ENCODE results near the gene NET1. TPM values are rescaled to one million over a fixed set of nuclear protein-coding genes. Genes with fewer than 3 reads are reported as not detected.
A peak's percentile ranks its signal among the peaks of the same experiment; 100 is the strongest.

The NET1 gene
- total and polyA plus RNA-seq, 2 donors: 54.0 to 108 TPM

DNA sequence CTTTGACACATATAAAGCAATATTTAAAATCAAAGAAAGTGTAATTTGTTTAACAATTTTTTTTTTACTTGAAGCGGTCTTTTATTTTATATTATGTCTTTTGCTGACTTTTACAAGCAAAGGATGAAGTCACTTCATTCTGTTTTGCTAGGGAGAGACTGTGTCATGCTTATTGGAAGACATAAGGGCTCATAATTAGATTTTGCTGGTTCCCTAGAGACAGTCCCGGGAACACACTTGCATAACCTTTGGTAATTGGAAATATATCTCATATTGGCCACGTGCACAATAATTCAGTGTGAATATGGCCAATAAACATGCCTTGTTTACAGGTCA, 448 bp upstream of the NET1 start:
- DNase-seq (ENCODE audit: extremely low spot score): peak; percentile 5
- H3K36me3 ChIP-seq (ENCODE audit: insufficient read depth): no peaks in the 10 kb centered on the region

DNA sequence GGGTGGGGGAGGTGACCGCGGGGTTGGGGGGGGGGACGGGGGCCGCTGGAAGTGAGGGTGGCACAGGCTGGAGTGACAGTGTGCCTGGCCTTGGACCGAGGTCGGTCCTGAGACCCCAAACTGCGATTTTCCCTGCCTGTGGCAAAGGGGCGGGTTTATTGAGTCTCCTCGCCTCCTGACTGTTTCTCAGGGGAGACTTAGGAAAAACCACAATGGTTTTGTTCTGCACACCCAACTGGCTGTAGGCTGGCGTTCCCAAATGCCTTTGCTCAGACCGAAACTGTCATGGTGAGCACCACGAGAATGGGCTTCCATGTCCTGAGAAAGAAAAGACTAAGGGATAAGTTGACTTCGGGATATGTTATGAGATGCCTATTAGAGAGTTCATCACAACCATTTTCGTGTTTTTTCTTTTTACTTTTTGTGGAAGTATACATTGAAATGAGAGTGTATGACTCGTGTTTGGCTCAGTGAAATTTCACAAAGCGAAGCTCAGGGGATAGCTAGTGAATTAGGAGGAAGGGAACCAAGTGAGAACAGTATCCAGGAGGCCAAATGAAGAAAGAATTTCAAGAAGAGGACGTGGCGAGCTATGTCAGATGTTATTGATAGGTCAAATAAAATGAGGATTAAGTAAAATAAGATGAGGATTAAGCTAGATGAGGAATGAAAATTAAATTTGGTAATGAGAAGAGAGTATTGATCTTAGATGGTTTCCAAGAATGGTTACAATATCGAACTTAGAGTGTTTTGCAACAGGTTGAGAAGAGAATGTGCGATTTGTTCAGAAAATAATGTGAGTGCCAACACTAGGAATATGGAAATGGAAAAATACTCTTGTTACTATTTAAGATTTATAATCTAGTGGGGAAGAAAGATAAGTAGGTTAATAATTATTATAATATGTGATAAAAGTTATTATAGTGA, 918 bp downstream of the NET1 start:
- WGBS: 23% methylated on average over 20 of the region's 20 CpGs
- no peaks in the 10 kb centered on the region for H3K36me3 ChIP-seq (ENCODE audit: insufficient read depth)
- H3K27ac ChIP-seq (ENCODE audit: low read depth): no peak overlapping the region
- peak overlapping the region; percentile 93 for H3K4me3 ChIP-seq (ENCODE audit: low read depth, low read length)
- DNase-seq (ENCODE audit: extremely low spot score): no peak
- H3K4me1 ChIP-seq (ENCODE audit: insufficient read depth): no peaks in the 10 kb centered on the region

More for the DNA sequence above, 448 bp upstream of the NET1 start:
- peak overlapping the region; percentile 93 for H3K4me3 ChIP-seq (ENCODE audit: low read depth, low read length)
- H3K4me1 ChIP-seq (ENCODE audit: insufficient read depth): no peaks in the 10 kb centered on the region
- 22% methylated on average over 3 of the region's 3 CpGs for WGBS
- H3K27ac ChIP-seq (ENCODE audit: low read depth): no peak overlapping the region

DNA sequence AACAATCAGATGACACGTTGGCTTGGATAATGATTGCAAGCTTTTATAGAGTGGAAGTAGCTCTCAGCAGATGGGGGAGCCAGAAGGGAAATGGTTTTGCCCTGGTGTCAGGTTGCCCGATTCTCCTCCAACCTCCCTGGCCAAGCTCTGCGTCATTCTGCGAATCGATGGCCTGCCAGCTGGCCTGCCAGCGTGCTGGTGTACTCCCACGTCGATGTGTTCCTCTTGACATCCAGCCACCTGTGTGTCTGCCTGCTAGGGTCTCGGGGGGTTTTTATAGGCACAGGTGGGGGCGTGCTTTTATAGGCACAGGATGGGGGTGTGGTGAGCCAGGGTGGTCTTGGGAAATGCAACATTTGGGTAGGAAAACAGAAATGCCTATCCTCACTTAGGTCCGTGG, 4.6 kb downstream of the NET1 start:
- no peak for DNase-seq (ENCODE audit: extremely low spot score)
- no peaks in the 10 kb centered on the region for H3K36me3 ChIP-seq (ENCODE audit: insufficient read depth)
- H3K4me1 ChIP-seq (ENCODE audit: insufficient read depth): no peaks in the 10 kb centered on the region
- WGBS: 91% methylated on average over 11 of the region's 11 CpGs
- no peak overlapping the region for H3K4me3 ChIP-seq (ENCODE audit: low read depth, low read length)
- no peak overlapping the region for H3K27ac ChIP-seq (ENCODE audit: low read depth)

DNA sequence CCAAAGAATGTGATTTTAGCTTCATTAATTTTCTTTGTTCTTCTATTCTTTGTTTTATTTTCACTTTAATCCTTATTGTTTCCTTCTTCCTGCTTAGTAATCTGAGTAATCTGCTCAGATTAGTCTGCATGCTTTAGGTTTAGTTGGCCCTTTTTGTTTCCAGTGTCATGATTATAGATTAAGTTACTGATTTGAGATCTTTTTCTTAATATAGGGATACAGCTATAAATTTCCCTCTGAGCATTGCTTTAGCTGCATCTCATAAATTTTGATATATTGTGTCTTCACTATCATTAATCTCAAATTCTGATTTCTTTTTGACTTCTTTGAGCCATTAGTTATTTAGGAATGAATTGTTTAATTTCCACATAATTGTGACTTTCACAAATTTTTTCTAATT, 6.2 kb downstream of the NET1 start:
- no peak for DNase-seq (ENCODE audit: extremely low spot score)
- Histone ChIP-seq H3K27ac (ENCODE audit: low read depth) (no peak overlapping the region), H3K4me3 (ENCODE audit: low read depth, low read length) (no peak overlapping the region), H3K4me1 (ENCODE audit: insufficient read depth) (no peaks in the 10 kb centered on the region), H3K36me3 (ENCODE audit: insufficient read depth) (no peaks in the 10 kb centered on the region)

DNA sequence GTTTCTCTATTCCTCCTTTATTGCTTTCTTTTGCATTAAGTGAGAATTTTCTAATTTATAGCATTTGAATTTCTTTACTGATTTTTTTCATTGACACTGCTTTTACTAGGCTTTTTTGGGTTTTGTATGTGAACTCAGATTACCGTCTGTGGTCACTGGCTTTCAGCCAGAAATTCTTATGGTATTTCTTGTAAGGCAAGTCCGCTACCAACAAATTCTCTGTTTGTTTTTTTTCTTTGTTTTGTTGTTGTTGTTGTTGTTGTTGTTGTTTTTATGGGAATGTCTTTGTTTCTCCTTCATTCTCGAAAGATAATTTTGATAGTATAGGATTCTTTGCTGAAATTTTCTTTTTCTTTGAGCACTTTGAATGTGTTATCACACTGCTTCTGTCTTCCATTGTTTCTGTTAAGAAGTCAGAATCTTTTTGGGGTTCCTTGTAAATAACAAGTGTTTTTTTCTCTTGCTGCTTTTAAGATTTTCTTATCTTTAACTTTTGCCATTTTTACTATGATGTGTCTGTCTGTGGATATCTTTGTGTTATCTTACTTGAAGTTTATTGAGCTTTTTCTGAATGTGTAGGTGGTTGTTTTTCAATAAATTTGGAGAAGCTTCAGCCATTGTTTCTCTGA, 7.2 kb downstream of the NET1 start:
- H3K4me3 ChIP-seq (ENCODE audit: low read depth, low read length): no peak overlapping the region
- no peaks in the 10 kb centered on the region for H3K4me1 ChIP-seq (ENCODE audit: insufficient read depth)
- DNase-seq (ENCODE audit: extremely low spot score): no peak
- H3K36me3 ChIP-seq (ENCODE audit: insufficient read depth): no peaks in the 10 kb centered on the region
- H3K27ac ChIP-seq (ENCODE audit: low read depth): no peak overlapping the region
- 90% methylated on average over 3 of the region's 3 CpGs for WGBS

DNA sequence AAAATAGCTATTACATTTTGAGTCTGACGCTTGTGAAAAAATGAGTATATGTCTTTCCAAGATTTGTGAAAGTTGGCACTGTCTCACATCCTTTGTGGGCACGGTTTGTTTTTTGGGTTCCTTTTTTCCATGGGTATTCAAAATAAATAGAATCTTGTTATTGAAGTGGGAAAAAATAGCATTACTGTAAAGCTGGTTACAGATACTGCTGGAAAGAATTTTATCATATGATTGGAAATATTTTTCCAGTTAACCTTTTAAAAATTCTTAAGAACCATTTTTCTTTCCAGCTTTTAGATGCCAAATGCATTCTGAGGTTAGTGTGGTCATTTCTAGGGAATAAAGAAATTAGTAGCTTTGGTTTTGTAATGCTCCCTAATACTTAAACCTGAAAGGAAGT, 11.4 kb downstream of the NET1 start:
- Histone ChIP-seq H3K4me3 (ENCODE audit: low read depth, low read length) (no peak overlapping the region), H3K27ac (ENCODE audit: low read depth) (no peak overlapping the region), H3K36me3 (ENCODE audit: insufficient read depth) (no peaks in the 10 kb centered on the region), H3K4me1 (ENCODE audit: insufficient read depth) (no peaks in the 10 kb centered on the region)
- DNase-seq (ENCODE audit: extremely low spot score): no peak
- 35% methylated on average over 2 of the region's 2 CpGs for WGBS

DNA sequence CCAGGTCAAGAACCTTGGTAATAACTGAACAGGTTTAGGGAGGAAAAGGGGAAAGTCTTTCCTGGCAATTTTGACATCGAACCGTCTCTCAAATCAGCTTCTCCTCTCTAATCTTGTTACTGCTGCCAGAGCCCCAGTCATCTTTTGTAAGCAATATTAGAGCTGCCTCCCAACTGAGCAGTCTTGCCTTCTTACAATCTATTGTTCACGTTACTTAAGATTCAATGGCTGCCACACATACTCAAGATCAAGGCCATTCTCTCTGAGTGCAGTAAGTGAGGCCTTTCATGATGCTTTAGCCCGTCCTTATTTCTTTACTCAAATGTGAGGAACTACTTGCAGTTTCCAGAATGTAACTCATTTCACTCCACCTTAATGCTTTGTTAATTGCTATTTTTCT, 12.4 kb downstream of the NET1 start:
- WGBS: 68% methylated on average over 4 of the region's 4 CpGs
- no peak for DNase-seq (ENCODE audit: extremely low spot score)
- Histone ChIP-seq H3K4me1 (ENCODE audit: insufficient read depth) (no peaks in the 10 kb centered on the region), H3K36me3 (ENCODE audit: insufficient read depth) (no peaks in the 10 kb centered on the region), H3K4me3 (ENCODE audit: low read depth, low read length) (no peak overlapping the region), H3K27ac (ENCODE audit: low read depth) (no peak overlapping the region)

DNA sequence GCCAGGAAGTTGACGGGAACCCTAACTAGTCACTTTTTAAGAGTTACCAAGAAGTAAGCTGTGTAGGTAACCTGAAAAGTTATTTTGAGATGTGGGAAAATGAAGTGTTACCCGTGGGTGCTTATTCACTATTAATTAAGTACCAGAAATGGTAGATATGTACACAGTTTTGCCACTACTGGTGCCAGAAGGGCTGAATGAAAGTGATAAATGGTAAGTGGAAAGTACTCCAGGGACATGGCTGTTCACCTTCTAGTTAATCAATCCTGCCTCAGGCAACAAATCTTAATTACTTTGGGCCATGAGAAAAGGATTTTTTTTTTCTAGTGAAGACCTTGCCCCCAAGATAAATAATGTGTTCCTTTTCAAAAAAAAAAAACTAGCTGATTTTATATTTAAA, 15.8 kb downstream of the NET1 start:
- Histone ChIP-seq H3K36me3 (ENCODE audit: insufficient read depth) (no peaks in the 10 kb centered on the region), H3K4me1 (ENCODE audit: insufficient read depth) (no peaks in the 10 kb centered on the region), H3K4me3 (ENCODE audit: low read depth, low read length) (no peak overlapping the region), H3K27ac (ENCODE audit: low read depth) (no peak overlapping the region)
- 78% methylated on average over 2 of the region's 2 CpGs for WGBS
- DNase-seq (ENCODE audit: extremely low spot score): no peak

DNA sequence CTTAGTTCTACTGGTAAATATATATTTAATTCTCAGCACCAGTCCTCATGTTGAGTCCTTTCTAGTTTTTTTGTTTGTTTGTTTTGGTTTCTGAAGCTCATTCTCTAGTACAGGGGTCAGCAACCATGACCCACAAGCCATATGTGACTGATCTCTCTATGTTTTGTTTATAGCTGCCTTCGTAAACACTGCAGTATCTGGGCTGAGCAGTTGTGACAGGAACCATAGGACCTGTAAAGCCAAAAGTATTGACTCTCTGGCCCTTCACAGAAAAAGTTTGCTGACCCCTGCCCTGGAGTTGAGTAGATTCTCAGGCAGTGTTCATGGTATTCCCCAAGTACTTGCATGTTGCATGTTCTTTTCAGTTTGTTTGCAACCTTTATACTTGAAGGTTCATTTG, 20.8 kb downstream of the NET1 start:
- no peaks in the 10 kb centered on the region for H3K36me3 ChIP-seq (ENCODE audit: insufficient read depth)
- H3K27ac ChIP-seq (ENCODE audit: low read depth): no peak overlapping the region
- H3K4me1 ChIP-seq (ENCODE audit: insufficient read depth): no peaks in the 10 kb centered on the region
- DNase-seq (ENCODE audit: extremely low spot score): no peak
- H3K4me3 ChIP-seq (ENCODE audit: low read depth, low read length): no peak overlapping the region
- 59% methylated on average over 1 of the region's 1 CpG for WGBS

DNA sequence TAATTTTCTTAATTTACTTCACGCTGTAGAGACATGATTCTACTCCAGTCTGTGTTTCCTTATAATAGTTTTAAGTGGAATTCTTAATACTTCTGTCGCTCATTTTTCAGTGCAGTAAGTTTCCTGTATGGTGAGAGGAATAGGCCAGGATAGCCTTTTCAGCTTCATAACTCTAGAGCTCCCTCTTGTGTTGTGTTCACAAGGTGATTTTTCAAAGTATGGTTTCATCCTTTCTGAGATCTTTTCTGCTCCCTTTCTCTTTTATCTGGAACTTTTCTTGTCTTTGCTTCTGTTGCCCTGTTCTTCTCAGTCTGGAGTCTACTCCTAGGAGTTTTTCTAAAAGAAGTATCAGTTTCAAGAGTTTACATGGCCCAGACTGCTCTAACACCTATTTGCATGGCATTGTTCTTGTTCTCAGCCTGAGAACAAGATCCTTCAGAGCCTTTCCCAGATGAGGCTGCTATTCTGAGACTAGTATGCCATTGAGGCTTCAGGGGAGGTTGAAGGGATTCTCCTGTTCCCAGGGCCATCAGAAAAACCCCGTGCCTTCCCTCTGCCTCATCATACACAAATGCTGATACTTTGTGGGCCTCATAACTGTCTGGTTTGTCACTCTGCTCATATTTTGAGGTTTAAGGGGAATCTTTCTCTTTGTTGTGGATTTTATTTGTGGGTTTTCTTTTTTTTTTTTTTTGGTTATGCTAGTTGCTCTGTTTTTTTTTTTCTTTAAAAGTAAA, 21.8 kb downstream of the NET1 start:
- H3K36me3 ChIP-seq (ENCODE audit: insufficient read depth): no peaks in the 10 kb centered on the region
- DNase-seq (ENCODE audit: extremely low spot score): no peak
- no peak overlapping the region for H3K4me3 ChIP-seq (ENCODE audit: low read depth, low read length)
- no peak overlapping the region for H3K27ac ChIP-seq (ENCODE audit: low read depth)
- 61% methylated on average over 3 of the region's 3 CpGs for WGBS
- no peaks in the 10 kb centered on the region for H3K4me1 ChIP-seq (ENCODE audit: insufficient read depth)

DNA sequence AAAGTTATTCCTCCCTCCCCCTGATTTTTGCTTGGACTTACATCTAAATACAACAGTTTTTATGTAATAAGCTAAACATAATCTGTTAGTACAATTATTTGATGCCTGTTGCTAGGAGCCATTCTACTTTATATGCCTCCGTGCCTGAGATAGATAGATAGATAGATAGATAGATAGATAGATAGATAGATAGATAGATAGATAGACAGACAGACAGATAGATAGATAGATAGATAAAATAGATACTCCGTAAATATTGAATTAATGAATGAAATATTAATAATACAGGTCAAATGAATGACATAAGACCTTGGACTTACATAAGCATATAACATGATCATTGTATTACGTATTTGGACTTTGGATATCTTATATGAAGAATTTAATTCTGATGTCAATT, 23.0 kb downstream of the NET1 start:
- H3K4me3 ChIP-seq (ENCODE audit: low read depth, low read length): no peak overlapping the region
- 95% methylated on average over 3 of the region's 3 CpGs for WGBS
- no peak for DNase-seq (ENCODE audit: extremely low spot score)
- H3K4me1 ChIP-seq (ENCODE audit: insufficient read depth): no peaks in the 10 kb centered on the region
- H3K36me3 ChIP-seq (ENCODE audit: insufficient read depth): no peaks in the 10 kb centered on the region
- H3K27ac ChIP-seq (ENCODE audit: low read depth): no peak overlapping the region

DNA sequence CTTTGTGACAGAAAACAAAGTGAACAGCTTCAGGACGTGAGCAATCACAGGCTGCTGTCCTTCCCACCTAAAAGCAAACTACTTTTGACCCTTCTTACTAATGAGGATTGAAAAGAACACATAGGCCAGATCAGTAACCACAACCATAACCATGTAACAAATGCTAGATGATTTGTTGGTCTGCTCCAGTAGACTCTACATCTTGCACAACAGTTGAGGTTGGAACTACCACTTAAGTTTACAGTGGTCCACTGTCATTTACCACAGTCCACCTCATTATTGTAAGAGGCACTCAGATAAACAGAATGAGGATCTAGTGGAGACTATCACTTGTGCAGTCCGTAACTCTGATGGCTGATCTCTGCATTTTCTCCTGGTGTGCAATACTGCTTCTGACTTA, 27.8 kb downstream of the NET1 start:
- Histone ChIP-seq H3K36me3 (ENCODE audit: insufficient read depth) (no peaks in the 10 kb centered on the region), H3K27ac (ENCODE audit: low read depth) (no peak overlapping the region), H3K4me1 (ENCODE audit: insufficient read depth) (no peaks in the 10 kb centered on the region), H3K4me3 (ENCODE audit: low read depth, low read length) (no peak overlapping the region)
- DNase-seq (ENCODE audit: extremely low spot score): no peak
- 92% methylated on average over 2 of the region's 2 CpGs for WGBS

DNA sequence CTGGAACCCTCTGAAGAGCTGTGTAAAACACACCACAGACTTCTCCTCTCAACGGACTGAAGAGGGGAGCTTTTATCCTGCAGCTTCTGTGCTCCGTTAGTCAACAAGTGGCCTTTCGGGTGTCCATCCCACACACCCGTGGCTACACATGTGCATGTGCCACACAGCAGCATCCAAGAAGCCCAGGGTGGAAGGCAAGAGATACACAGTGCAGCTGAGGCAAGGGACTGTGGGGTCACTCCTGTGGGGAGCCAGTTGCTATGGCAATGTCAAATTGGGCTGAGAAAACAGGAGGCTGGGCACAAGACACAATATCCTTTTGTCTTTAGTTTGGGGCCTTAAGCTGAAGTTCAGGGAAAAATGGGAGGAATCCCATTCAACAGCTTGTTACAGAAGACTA, 28.7 kb downstream of the NET1 start:
- WGBS: 87% methylated on average over 4 of the region's 4 CpGs
- Histone ChIP-seq H3K36me3 (ENCODE audit: insufficient read depth) (no peaks in the 10 kb centered on the region), H3K4me1 (ENCODE audit: insufficient read depth) (no peaks in the 10 kb centered on the region), H3K4me3 (ENCODE audit: low read depth, low read length) (no peak overlapping the region), H3K27ac (ENCODE audit: low read depth) (no peak overlapping the region)
- no peak for DNase-seq (ENCODE audit: extremely low spot score)
